SU-DHL-6 (cell line): Measurements from ENCODE around the gene TLCD4.
"Not testable (repeated sequence)": the region's sequence is repeated elsewhere in the genome, so short reads cannot be mapped to it uniquely, and the experiment has no call there.

Experiments
- H2AFZ ChIP-seq: fragments of 200-600 bp; sonication (generic); 2 replicates; pipeline ENCODE4 v1.6.1; 2014; ENCODE audit warnings: low read depth, mild to moderate bottlenecking, moderate library complexity, mixed read lengths, antibody characterized with exemption, low read length; ENCODE audit not compliant: severe bottlenecking
- H3F3A ChIP-seq: fragments of 200-600 bp; shearing (Covaris generic); 2 replicates; pipeline ENCODE4 v1.6.0; 2016; ENCODE audit warnings: antibody characterized with exemption, mild to moderate bottlenecking; ENCODE audit not compliant: insufficient read depth
- H3K27ac ChIP-seq: fragments of 200-600 bp; sonication (generic); 2 replicates; pipeline ENCODE4 v1.5.1; 2016; ENCODE audit warnings: low read depth, mild to moderate bottlenecking, low read length, moderate library complexity, mixed read lengths
- H3K27me3 ChIP-seq: fragments of 200-600 bp; sonication (generic), shearing (Covaris generic); 2 replicates; pipeline ENCODE4 v1.6.0; 2014; ENCODE audit warnings: mild to moderate bottlenecking, low read length
- H3K36me3 ChIP-seq: fragments of 200-600 bp; sonication (generic); 2 replicates; pipeline ENCODE4 v1.6.1; 2014; ENCODE audit warnings: mild to moderate bottlenecking, low read length, mixed read lengths
- H3K4me2 ChIP-seq: fragments of 300-600, 200-600 bp; shearing (Covaris generic), sonication (generic); 2 replicates; pipeline ENCODE4 v1.6.0; 2014; ENCODE audit warnings: low read length, low read depth, mild to moderate bottlenecking; ENCODE audit not compliant: poor library complexity, severe bottlenecking
- H3K4me3 ChIP-seq: fragments of 200-600 bp; sonication (generic); 2 replicates; pipeline ENCODE4 v1.5.1; 2014; ENCODE audit warnings: antibody characterized with exemption, low read length, mild to moderate bottlenecking, mixed read lengths; ENCODE audit not compliant: insufficient read depth, poor library complexity, severe bottlenecking
- H3K79me2 ChIP-seq: fragments of 200-600 bp; sonication (generic); 2 replicates; pipeline ENCODE4 v1.6.1; 2014; ENCODE audit warnings: mild to moderate bottlenecking, low read length, moderate library complexity; ENCODE audit not compliant: insufficient read depth
- H3K9ac ChIP-seq: fragments of 200-600 bp; sonication (generic); 2 replicates; pipeline ENCODE4 v1.7.0; 2014; ENCODE audit warnings: mild to moderate bottlenecking, low read length
- H3K9me2 ChIP-seq: fragments of 200-600 bp; sonication (generic); replicated peaks from 2 replicates; pipeline ENCODE4 v1.6.1; 2014; ENCODE audit warnings: low read length; ENCODE audit not compliant: insufficient read depth
- H3K9me3 ChIP-seq: fragments of 200-600 bp; sonication (generic); 2 replicates; pipeline ENCODE4 v1.6.1; 2014; ENCODE audit warnings: low read length, mixed read lengths; ENCODE audit not compliant: insufficient read depth
- H4K20me1 ChIP-seq: fragments of 200-600 bp; sonication (generic); 2 replicates; pipeline ENCODE4 v1.6.1; 2014; ENCODE audit warnings: low read depth, mild to moderate bottlenecking, antibody characterized with exemption, low read length, moderate library complexity, mixed read lengths
- CTCF ChIP-seq: fragments of 200-600 bp; sonication (generic); IDR thresholded peaks from one replicate; pipeline ENCODE4 v1.5.1; 2017; ENCODE audit warnings: antibody characterized with exemption, mild to moderate bottlenecking, low read length, moderate library complexity; ENCODE audit not compliant: insufficient read depth, poor library complexity, severe bottlenecking
- EZH2phosphoT487 ChIP-seq: fragments of 200-600 bp; sonication (generic), shearing (Covaris generic); conservative IDR thresholded peaks from 2 replicates; pipeline ENCODE4 v1.6.1; 2018; ENCODE audit warnings: mild to moderate bottlenecking, antibody characterized with exemption, low read length, moderate library complexity, mixed read lengths

Gene TLCD4

GRCh38 chr1:95089650-95090287, 27.4 kb upstream of the TLCD4 start:
- Histone ChIP-seq H3K9me3 (no peaks in the 10 kb centered on the region), H3K27ac (no peak overlapping the region), H3K4me3 (no peak overlapping the region), H3F3A (no peaks in the 10 kb centered on the region), H4K20me1 (no peaks in the 10 kb centered on the region), H3K36me3 (no peaks in the 10 kb centered on the region), H2AFZ (no peak overlapping the region), H3K4me2 (no peak overlapping the region), H3K27me3 (no peaks in the 10 kb centered on the region), H3K9me2 (no peaks in the 10 kb centered on the region), H3K9ac (no peak overlapping the region), H3K79me2 (no peaks in the 10 kb centered on the region)
- TF ChIP-seq CTCF (no peak), EZH2phosphoT487 (no peak)

DNA sequence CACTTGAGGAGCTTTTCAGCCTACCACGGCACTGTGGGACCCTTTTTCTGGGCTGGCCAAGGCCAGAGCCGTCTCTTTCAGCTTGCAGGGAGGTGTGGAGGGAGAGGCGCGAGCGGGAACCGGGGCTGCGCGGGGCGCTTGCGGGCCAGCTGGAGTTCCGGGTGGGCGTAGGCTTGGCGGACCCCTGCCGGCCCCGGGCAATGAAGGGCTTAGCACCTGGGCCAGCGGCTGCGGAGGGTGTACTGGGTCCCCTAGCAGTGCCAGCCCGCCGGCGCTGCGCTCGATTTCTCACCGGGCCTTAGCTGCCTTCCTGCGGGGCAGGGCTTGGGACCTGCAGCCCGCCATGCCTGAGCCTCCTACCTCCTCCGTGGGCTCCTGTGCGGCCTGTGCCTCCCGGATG, 25.9 kb upstream of the TLCD4 start:
- not testable (repeated sequence) for H3F3A ChIP-seq, H3K27ac ChIP-seq, H3K79me2 ChIP-seq, H4K20me1 ChIP-seq, H3K9me3 ChIP-seq, H3K27me3 ChIP-seq, H3K4me3 ChIP-seq, H3K9me2 ChIP-seq, H3K9ac ChIP-seq, H2AFZ ChIP-seq, H3K4me2 ChIP-seq, H3K36me3 ChIP-seq

- not testable (repeated sequence) for H3K4me2 ChIP-seq, H3K9ac ChIP-seq, H3K4me3 ChIP-seq, H3K79me2 ChIP-seq, H4K20me1 ChIP-seq, H3K9me2 ChIP-seq, H3K27me3 ChIP-seq, H2AFZ ChIP-seq, H3K36me3 ChIP-seq, H3K27ac ChIP-seq, H3K9me3 ChIP-seq, H3F3A ChIP-seq
These were observed 24.3 kb upstream of the TLCD4 start for GRCh38 chr1:95092891-95093290.

DNA sequence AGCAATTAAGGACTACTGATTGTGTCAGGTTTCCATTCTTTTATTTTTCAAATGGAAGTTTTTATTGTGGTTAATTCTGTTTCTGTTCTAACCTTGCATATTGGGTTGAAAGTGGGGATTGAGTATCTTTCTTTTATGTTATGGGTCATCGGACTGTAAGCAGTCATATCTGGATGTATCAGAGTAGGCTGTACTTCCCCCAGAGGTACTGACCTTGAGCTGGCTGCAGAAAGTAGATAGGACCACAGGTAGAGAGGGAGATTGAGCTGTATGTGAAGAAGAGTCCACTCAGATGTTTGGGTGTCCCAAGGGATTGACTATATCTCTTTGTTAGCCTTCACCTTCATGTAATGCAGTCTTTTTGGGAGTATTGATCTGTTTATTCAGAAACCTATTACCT, 23.9 kb upstream of the TLCD4 start:
- H3K27me3 ChIP-seq: no peaks in the 10 kb centered on the region
- no peaks in the 10 kb centered on the region for H3K9me3 ChIP-seq

More for the DNA sequence above, 23.9 kb upstream of the TLCD4 start:
- H3K27ac ChIP-seq: no peak overlapping the region
- no peaks in the 10 kb centered on the region for H3F3A ChIP-seq
- H4K20me1 ChIP-seq: no peaks in the 10 kb centered on the region
- H3K4me3 ChIP-seq: no peak overlapping the region
- H3K4me2 ChIP-seq: no peak overlapping the region
- no peaks in the 10 kb centered on the region for H3K9me2 ChIP-seq
- H3K79me2 ChIP-seq: no peaks in the 10 kb centered on the region
- TF ChIP-seq EZH2phosphoT487 (no peak), CTCF (no peak)
- no peak overlapping the region for H2AFZ ChIP-seq
- H3K9ac ChIP-seq: no peak overlapping the region
- no peaks in the 10 kb centered on the region for H3K36me3 ChIP-seq
